Measurements from ENCODE around the gene TNS3. TPM values are rescaled to one million over a fixed set of nuclear protein-coding genes. Genes with fewer than 3 reads are reported as not detected.

Gene TNS3
- total and polyA plus RNA-seq, 9 of the 15 experiments (the other 6 are each of a cell fraction or from before 2014, with no cell fraction given), result 0.20 TPM; not detected in 8

GRCh38 chr7:47473499-47474210, 108.3 kb downstream of the TNS3 start (continued):
- TF ChIP-seq BHLHE40 (IDR thresholded peaks at IDR 0.05; ENCODE audit: low read length) (peak; percentile 46; the same call in 1 of the 2 replicates), ATF4 (CRISPR knock-in tag; IDR thresholded peaks at IDR 0.05) (no peak), USF1 (CRISPR knock-in tag; IDR thresholded peaks at IDR 0.05) (peak; percentile 83), TFE3 (CRISPR knock-in tag; IDR thresholded peaks at IDR 0.05) (peak; percentile 64), CBFA2T2 (conservative IDR thresholded peaks at IDR 0.05) (0 out of 2 replicates have a peak, but pooled peaks have one; percentile 13), TARDBP (IDR thresholded peaks at IDR 0.05) (no peak)
